ENCODE data around the gene PCBP3. TPM values are rescaled to one million over a fixed set of nuclear protein-coding genes. Genes with fewer than 3 reads are reported as not detected.

The PCBP3 gene
- total RNA-seq, 1 donor from 2014 or later: 9.7 TPM

DNA sequence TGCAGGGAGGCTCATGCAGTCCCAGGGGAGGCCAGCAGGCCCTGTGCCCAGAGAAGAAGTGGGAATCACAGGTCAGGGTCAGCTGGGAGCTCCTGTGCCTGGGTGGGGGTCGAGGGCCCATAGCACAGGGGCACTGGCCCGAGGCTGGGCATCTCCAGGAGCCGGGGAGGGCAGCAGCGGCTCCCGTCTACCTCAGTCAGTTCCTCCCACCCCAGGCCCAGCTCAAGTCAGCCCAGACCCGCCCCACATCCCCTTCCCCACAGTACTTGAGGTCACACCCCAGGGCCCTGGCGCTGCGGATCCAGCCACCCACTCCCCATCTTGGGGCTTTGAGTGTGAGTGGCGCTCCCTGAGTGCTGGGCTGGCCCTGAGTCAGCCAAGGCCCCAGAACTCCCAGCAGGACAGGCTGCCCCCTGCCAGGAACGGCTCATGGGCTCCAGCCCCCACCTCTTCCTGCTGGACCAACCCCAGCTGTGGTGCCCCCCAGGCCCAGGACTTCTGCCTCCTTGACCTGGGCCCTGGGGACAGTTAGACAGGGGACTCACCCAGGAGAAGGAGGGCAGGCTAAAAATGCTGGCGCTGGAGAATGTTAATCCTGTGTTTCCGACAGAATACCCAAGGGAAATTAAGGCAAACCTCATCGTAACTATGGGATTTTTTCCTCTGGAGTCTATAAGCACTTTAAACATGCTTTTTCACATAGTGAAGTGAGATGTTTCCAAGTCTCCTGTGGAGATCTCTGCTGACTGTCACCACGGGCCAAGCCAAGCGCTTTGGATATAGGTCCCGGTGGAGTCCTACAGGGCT is 269.3 kb downstream of the PCBP3 start:
- DNase-seq: no peak
- Mint-ChIP-seq H3K4me1 (no peaks in the 10 kb centered on the region), H3K9me3 (no peaks in the 10 kb centered on the region), H3K4me3 (no peak overlapping the region), H3K27me3 (no peaks in the 10 kb centered on the region), H3K36me3 (ENCODE audit: low read depth) (no peaks in the 10 kb centered on the region), H3K27ac (no peak overlapping the region)
- intact Hi-C loops (cut with micrococcal nuclease): no loop called here

DNA sequence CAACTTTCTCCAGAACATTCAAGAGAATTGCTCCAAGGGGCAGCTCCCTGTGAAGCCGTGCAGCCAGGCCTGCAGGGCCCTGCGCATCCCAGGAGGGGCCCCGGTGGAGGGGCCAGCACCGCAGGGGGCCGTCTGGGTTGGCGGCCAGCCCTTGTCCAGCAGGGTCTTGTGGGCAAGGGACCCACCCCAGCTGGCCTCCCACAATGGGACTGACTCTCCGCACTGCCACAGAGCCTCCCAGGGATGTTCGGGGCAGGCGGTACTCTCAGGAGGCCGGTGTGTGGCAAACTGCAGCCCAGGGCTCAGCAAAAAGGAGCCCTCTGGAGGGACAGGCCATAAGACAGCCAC is 269.9 kb downstream of the PCBP3 start:
- no peak overlapping the region for H3K27ac Mint-ChIP-seq
- H3K9me3 Mint-ChIP-seq: no peaks in the 10 kb centered on the region

DNA sequence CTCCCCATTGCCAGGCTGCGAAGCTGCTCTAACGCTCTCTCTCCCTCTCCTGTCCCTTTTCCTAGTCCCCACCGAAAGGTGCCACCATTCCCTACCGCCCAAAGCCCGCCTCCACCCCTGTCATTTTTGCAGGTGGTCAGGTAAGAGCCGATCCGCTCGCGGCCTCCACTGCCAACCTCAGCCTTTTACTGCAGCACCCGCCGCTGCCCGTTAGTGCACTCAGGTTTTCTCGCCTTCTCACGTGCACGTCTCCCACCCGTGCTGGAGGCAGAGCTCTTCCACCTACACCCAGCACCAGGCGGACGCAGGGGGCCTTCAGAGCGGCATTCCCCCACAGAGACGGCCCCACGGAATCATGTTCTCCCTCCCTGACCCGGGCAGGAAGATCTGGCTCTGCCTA is 270.4 kb downstream of the PCBP3 start:
- Mint-ChIP-seq H3K27me3 (no peaks in the 10 kb centered on the region), H3K4me3 (no peak overlapping the region)

More for the DNA sequence above, 269.9 kb downstream of the PCBP3 start:
- Mint-ChIP-seq H3K36me3 (ENCODE audit: low read depth) (no peaks in the 10 kb centered on the region), H3K27me3 (no peaks in the 10 kb centered on the region), H3K4me3 (no peak overlapping the region), H3K4me1 (no peaks in the 10 kb centered on the region)
- no peak for DNase-seq
- intact Hi-C loops (cut with micrococcal nuclease): no loop called here

DNA sequence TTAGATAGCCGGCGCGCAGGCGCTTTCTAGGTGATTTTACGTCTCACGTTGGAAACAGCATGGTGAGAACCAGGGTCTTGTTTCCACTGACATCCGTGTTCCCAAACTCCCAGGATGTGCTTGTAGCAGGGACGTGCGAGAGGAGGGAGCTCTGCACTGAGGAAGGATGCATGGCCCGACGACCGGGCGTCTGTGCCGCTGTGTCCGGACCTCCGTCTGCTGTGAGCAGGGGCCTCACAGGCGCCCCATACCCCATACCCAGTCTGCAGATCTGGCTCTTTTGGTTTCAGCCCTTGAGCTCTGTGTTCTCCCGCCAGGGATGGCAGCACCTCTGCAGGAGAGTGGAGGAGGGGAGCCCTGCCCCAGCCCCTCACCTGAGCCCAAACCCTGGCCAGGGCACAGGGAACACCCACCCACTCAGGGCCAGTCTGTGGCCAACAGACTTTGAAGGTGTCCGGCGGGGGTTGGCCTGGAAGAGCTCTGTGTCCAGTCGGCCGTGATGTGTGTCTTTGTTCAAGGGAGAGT is 270.9 kb downstream of the PCBP3 start:
- Mint-ChIP-seq H3K27ac (no peak overlapping the region), H3K36me3 (ENCODE audit: low read depth) (no peaks in the 10 kb centered on the region), H3K4me3 (no peak overlapping the region), H3K9me3 (no peaks in the 10 kb centered on the region), H3K27me3 (no peaks in the 10 kb centered on the region), H3K4me1 (no peaks in the 10 kb centered on the region)
- intact Hi-C loops (cut with micrococcal nuclease): no loop called here
- no peak for DNase-seq

More for the DNA sequence above, 270.4 kb downstream of the PCBP3 start:
- no peak overlapping the region for H3K27ac Mint-ChIP-seq
- intact Hi-C loops (cut with micrococcal nuclease): no loop called here
- no peaks in the 10 kb centered on the region for H3K36me3 Mint-ChIP-seq (ENCODE audit: low read depth)
- no peaks in the 10 kb centered on the region for H3K9me3 Mint-ChIP-seq
- DNase-seq: no peak
- H3K4me1 Mint-ChIP-seq: no peaks in the 10 kb centered on the region

DNA sequence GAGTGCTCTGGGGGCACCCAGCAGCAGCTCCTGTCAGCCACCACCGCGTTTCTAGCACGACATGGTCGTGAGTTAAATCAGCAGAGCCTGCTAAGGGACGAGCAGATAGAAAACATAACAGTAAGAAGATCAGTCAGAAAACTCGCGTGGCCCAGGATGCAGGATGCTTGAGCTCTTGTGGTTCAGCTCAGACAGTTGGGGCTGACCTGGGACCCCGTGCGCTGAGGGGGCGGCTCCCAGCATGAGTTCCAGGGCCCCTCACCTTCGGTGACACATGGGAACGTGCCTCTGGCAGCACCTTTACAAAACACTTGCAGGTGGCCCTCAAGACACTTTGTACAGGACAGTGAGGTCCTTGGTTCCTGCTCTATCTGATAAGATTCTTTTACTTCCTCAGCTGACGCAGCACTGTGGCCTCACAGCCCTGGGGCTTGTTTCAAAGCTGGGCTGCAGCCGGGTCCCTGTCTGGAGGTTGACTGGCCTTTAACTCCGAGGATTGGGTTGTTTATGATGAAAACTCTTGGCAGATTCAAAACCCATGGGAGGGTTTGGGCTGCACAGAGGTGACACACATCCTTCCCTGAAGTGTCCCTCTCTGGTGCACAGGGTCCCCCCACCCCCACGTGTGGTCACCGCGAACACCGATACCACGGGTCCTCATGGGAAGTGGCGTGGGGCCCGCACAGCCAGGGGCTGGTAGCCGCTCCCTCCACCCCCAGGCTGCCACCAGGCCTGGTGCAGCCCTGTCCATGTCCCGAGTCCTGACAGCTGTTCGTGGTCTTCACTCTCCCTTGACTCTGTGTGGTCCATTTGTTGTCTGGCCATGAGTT is 272.7 kb downstream of the PCBP3 start:
- H3K36me3 Mint-ChIP-seq (ENCODE audit: low read depth): no peaks in the 10 kb centered on the region
- no peak for DNase-seq
- H3K27ac Mint-ChIP-seq: no peak overlapping the region

DNA sequence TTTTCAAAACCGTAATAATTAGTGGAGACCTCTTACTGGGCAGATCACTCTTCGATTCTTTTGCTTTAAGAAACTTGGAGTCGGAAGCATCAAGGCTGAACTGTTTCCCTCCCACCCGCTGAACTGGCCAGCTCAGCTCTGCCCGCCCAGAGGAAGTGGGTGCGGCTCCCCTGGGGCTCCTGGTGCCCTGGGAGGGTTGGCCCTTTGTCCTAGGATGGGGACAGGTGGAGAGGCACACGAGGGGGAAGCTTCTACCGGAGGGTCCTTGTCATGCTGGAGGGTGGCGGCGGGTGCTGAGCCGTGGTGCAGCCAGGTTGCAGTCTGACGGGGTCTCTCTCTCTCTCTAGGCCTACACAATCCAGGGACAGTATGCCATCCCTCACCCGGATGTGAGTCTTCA is 273.7 kb downstream of the PCBP3 start:
- H3K27ac Mint-ChIP-seq: no peak overlapping the region
- no peaks in the 10 kb centered on the region for H3K36me3 Mint-ChIP-seq (ENCODE audit: low read depth)
- no peak overlapping the region for H3K4me3 Mint-ChIP-seq
- H3K9me3 Mint-ChIP-seq: no peaks in the 10 kb centered on the region
- no peak for DNase-seq
- no peaks in the 10 kb centered on the region for H3K27me3 Mint-ChIP-seq
- intact Hi-C loops (cut with micrococcal nuclease): no loop called here
- H3K4me1 Mint-ChIP-seq: no peaks in the 10 kb centered on the region

More for the DNA sequence above, 272.7 kb downstream of the PCBP3 start:
- intact Hi-C loops (cut with micrococcal nuclease): no loop called here
- no peaks in the 10 kb centered on the region for H3K4me1 Mint-ChIP-seq
- no peaks in the 10 kb centered on the region for H3K27me3 Mint-ChIP-seq
- no peaks in the 10 kb centered on the region for H3K9me3 Mint-ChIP-seq
- no peak overlapping the region for H3K4me3 Mint-ChIP-seq

DNA sequence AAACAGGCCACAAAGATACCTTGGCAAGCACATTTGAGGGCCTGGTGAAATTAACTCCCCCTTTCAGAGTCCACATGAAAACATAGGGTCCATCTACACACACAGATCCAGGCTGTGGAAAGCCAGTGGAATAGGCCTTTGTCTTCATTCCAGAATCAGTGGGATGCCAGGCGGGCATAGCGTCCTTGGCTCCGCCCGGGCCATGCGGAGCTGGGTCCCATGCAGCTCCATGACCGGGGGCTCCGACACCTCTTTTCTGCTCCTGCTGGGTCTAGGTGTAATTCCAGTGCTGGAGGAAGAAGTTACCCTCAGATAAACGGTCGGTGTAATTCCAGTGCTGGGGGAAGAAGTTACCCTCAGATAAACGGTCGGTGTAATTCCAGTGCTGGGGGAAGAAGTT is 274.5 kb downstream of the PCBP3 start:
- no peak overlapping the region for H3K4me3 Mint-ChIP-seq
- no peaks in the 10 kb centered on the region for H3K4me1 Mint-ChIP-seq
- H3K27me3 Mint-ChIP-seq: no peaks in the 10 kb centered on the region
- intact Hi-C loops (cut with micrococcal nuclease): no loop called here
- H3K9me3 Mint-ChIP-seq: no peaks in the 10 kb centered on the region
- no peak overlapping the region for H3K27ac Mint-ChIP-seq
- no peak for DNase-seq
- no peaks in the 10 kb centered on the region for H3K36me3 Mint-ChIP-seq (ENCODE audit: low read depth)

DNA sequence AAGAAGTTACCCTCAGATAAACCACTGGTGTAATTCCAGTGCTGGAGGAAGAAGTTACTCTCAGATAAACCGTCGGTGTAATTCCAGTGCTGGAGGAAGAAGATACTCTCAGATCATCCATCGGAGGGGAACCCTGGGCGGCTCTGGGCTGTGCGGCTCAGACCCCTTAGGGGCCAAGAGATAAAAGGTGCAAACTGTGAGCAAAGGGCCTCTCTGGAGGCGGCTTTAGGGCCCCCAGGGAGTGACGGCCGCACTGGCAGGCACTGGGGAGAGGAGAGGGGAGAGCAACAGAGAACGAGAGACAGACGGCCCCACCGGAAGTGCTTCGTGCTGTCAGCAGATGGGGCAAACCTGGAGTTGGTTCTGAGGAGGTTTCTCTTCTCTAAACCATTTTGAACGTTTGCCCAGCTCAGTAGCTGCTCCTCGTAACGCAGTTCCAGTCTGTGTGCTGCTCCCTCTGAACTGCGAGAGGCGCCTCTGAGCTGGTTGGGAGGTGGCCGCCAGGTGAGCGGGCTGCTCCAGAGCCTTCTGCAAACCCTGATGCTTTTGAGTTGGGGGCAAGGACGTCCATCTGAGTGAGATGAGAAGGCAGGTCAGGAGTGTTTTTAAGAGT is 275.4 kb downstream of the PCBP3 start:
- Mint-ChIP-seq H3K4me3 (no peak overlapping the region), H3K27me3 (no peaks in the 10 kb centered on the region), H3K27ac (no peak overlapping the region), H3K36me3 (ENCODE audit: low read depth) (no peaks in the 10 kb centered on the region), H3K4me1 (no peaks in the 10 kb centered on the region), H3K9me3 (no peaks in the 10 kb centered on the region)
- intact Hi-C loops (cut with micrococcal nuclease): no loop called here
- DNase-seq: no peak

DNA sequence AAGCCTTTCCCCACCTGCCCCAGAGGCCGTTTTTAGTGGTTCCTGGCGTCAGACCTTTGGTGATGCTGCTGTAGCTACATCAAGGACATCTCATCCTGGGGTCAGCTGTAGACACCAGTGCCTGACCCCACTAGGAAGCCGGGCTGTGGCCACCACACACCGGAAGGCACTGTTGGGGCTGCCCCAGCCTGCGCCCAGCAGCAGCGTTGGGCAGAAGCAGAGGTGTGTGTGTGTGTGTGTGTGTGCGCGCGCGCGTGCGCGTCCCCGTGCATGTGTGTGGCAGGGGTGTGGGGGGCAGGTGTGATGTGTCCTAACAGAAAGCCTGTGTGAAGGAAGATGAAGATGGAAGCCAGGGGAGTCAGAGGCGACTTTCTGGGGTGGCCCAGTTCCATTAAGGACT is 276.1 kb downstream of the PCBP3 start:
- H3K9me3 Mint-ChIP-seq: no peaks in the 10 kb centered on the region
- no peak overlapping the region for H3K4me3 Mint-ChIP-seq
- no peak for DNase-seq
- H3K27me3 Mint-ChIP-seq: no peaks in the 10 kb centered on the region
- no peaks in the 10 kb centered on the region for H3K4me1 Mint-ChIP-seq
- H3K36me3 Mint-ChIP-seq (ENCODE audit: low read depth): no peaks in the 10 kb centered on the region
- no peak overlapping the region for H3K27ac Mint-ChIP-seq
- intact Hi-C loops (cut with micrococcal nuclease): no loop called here

DNA sequence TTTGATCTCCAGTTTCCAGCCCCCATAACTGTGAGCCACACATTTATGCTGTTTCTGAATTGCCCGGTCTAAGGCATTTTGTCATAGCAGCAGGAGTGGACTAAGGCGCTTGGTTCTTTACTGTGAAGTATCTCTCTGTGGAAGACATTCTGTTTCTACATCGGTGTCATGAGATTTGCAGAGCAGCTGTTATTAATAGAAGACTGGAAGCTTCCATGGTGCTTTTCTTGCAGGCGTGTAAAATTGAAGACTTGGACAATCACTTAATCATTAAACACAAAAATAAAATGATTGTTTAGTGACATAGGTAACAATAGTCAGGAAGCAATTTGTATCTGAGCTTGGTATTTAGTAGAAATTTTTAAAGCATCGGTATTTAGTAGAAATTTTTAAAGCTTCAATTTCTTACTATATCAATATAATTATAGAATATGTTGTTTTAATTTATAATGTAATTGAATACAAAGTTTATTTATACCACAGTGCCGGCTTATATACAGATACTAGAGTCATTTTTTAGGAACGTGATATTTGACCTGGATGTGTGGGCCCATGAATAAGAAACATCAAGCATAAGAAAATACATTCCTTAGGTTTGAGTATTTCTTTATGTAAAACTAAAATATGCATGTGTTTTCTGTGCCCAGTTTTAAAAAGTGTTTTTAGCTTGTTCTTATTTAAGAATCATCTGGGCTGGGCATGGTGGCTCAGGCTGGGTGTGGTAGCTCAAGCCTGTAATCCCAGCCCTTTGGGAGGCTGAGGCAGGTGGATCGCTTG is 277.5 kb downstream of the PCBP3 start:
- intact Hi-C loops (cut with micrococcal nuclease): no loop called here
- no peak for DNase-seq
- no peaks in the 10 kb centered on the region for H3K36me3 Mint-ChIP-seq (ENCODE audit: low read depth)
- H3K4me3 Mint-ChIP-seq: no peak overlapping the region
- H3K4me1 Mint-ChIP-seq: no peaks in the 10 kb centered on the region
- no peaks in the 10 kb centered on the region for H3K27me3 Mint-ChIP-seq
- no peaks in the 10 kb centered on the region for H3K9me3 Mint-ChIP-seq
- H3K27ac Mint-ChIP-seq: no peak overlapping the region

DNA sequence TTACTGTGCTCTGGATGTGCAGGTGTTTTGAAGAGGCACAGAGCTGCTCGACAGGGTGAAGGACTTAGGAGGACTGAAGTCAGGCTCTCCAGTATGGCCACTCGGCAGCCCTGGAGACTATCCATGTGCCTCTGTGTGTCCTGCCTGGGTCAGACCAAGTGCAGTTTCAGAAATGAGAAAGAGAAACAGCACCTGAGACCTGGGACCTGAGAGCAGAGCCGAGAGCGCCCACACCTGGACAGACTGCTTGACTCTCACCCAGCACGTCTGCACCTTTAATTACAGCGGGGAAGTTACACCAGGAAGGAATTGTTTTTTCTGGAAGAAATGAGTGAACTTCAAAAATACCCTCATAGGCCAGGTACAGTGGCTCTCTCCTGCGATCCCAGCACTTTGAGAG is 278.4 kb downstream of the PCBP3 start:
- Mint-ChIP-seq H3K27me3 (no peaks in the 10 kb centered on the region), H3K4me1 (no peaks in the 10 kb centered on the region), H3K4me3 (no peak overlapping the region), H3K27ac (no peak overlapping the region), H3K9me3 (no peaks in the 10 kb centered on the region), H3K36me3 (ENCODE audit: low read depth) (no peaks in the 10 kb centered on the region)
- no peak for DNase-seq
- intact Hi-C loops (cut with micrococcal nuclease): loop anchor here (2.0 kb wide), 1 partner anchor 103 kb away; no protein-coding TSS in a partner anchor

DNA sequence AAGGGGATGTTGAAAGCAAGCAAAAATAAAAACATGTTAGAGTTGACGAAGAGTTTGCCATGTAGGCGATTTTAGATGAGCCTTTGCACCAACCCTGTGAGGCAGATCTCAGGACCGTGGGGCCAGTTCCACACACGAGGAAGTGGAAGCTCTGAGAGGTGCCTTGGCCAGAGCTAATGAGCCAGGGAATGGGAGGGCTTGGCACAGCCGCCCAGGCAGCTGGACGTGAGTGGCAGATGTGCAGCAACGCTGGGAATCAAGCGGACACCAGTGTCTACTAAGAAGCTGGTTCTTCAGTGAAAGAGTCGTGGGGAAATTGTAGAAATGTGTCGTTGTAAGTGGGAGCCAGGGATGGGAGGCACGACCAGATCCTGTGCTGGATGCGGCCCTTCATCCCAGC is 279.1 kb downstream of the PCBP3 start:
- H3K4me3 Mint-ChIP-seq: no peak overlapping the region

DNA sequence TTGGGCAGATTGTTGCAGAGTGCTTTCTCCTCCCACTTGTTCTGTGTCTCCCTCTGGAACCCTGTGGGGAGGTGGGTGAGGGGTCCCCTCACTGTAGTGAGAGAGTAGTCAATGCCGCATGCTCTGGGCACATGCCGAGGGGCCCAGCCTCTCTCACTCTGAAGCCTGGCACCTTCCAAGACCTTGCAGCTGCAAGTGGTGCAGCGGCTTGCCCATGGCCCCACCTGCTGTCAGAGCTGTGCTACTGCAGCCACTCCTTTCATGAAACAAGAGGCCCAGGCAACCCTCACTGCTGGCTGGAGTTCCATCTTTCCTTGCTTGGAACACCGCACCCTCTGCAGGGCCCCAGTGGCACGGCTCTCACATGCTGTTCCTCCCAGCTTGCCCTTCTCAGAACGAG is 279.6 kb downstream of the PCBP3 start:
- no peak overlapping the region for H3K4me3 Mint-ChIP-seq
- peak; percentile 81 for DNase-seq
- H3K36me3 Mint-ChIP-seq (ENCODE audit: low read depth): no peaks in the 10 kb centered on the region
- intact Hi-C loops (cut with micrococcal nuclease): loop anchor here (2.0 kb wide), 1 partner anchor 104 kb away; no protein-coding TSS in a partner anchor
- no peaks in the 10 kb centered on the region for H3K4me1 Mint-ChIP-seq
- H3K27me3 Mint-ChIP-seq: no peaks in the 10 kb centered on the region
- H3K9me3 Mint-ChIP-seq: no peaks in the 10 kb centered on the region
- H3K27ac Mint-ChIP-seq: no peak overlapping the region

More for the DNA sequence above, 279.1 kb downstream of the PCBP3 start:
- no peaks in the 10 kb centered on the region for H3K36me3 Mint-ChIP-seq (ENCODE audit: low read depth)
- no peak for DNase-seq
- intact Hi-C loops (cut with micrococcal nuclease): loop anchor here (2.0 kb wide), 1 partner anchor 104 kb away; no protein-coding TSS in a partner anchor
- no peaks in the 10 kb centered on the region for H3K27me3 Mint-ChIP-seq
- H3K9me3 Mint-ChIP-seq: no peaks in the 10 kb centered on the region
- H3K27ac Mint-ChIP-seq: no peak overlapping the region
- no peaks in the 10 kb centered on the region for H3K4me1 Mint-ChIP-seq

Data from activated CD4-positive, alpha-beta T cell treated with anti-CD3 and anti-CD28 coated beads, Interleukin-2, amount 10 ng/mL, durations not matched to agents 24 days and 14 days (primary cell).